Nephron (organoid): ENCODE measurements around the gene MCCC2.
"Not testable (repeated sequence)": the region's sequence is repeated elsewhere in the genome, so short reads cannot be mapped to it uniquely, and the experiment has no call there.

Experiments used
- H3K27ac Mint-ChIP-seq, 3 experiments: 2 replicates each; pipeline ENCODE4 v1.8.0; 2020; ENCODE audit warnings: mixed read lengths in 3 of 3, mild to moderate bottlenecking in 2 of 3, moderate library complexity in 1 of 3
- H3K27me3 Mint-ChIP-seq: 2 replicates; pipeline ENCODE4 v1.8.0; 2021; ENCODE audit warnings: low read depth, mild to moderate bottlenecking, moderate library complexity, mixed read lengths
- H3K36me3 Mint-ChIP-seq: 2 replicates; pipeline ENCODE4 v1.8.0; 2020; ENCODE audit warnings: low read depth, mixed read lengths
- H3K4me1 Mint-ChIP-seq: 2 replicates; pipeline ENCODE4 v1.8.0; 2020; ENCODE audit warnings: mixed read lengths
- H3K4me3 Mint-ChIP-seq, 3 experiments: 2 replicates each; pipeline ENCODE4 v1.8.0; 2020; ENCODE audit warnings: mild to moderate bottlenecking in 3 of 3, mixed read lengths in 3 of 3, moderate library complexity in 2 of 3
- H3K9me3 Mint-ChIP-seq: 2 replicates; pipeline ENCODE4 v1.8.0; 2020; ENCODE audit warnings: mixed read lengths
- TF ChIP-seq, protein P1 (sequence below), 3 experiments: fragments of 200-600 bp; sonication (generic); IDR thresholded peaks; one replicate each; pipeline ENCODE4 v1.5.0; 2021; ENCODE audit warnings: antibody characterized with exemption in 3 of 3; ENCODE audit not compliant: unreplicated experiment in 3 of 3

The MCCC2 gene

DNA sequence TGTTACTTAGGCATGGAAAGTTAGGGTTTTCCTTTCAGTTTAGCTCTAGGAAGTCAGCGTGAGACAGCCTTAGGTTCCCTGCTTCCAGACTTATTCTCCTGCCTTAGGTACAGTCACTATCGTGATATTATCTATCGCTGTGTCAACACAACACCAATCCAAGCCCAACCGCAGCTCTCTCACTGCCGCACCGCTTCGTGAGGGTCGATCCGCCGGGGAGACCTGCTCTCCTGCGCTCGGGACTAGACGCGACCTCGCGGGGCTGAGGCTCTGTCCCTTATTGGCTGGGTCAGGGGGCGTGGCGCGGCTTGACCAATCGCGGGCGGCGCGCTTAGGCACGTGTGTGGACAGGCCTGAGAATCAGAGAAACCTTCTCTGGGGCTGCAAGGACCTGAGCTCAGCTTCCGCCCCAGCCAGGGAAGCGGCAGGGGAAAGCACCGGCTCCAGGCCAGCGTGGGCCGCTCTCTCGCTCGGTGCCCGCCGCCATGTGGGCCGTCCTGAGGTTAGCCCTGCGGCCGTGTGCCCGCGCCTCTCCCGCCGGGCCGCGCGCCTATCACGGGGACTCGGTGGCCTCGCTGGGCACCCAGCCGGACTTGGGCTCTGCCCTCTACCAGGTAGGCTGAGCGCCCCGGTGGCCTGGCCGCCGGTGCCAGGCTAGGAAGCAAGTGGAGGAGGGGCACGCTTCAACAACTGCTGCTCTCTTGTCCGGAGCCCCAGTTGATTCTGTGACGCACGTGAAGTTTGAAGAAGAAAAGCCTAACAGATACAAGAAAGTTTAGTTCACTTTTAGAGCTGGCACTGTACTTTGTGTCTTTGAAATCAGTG lies at the start of gene MCCC2:
MCCC2 (plus strand) TSS at position 400 of the 825 bp plus-strand sequence; CDS start at position 486, 86 bp downstream.
- Mint-ChIP-seq H3K4me1 (peaks cover 14% of the 10 kb centered on the region), H3K9me3 (no peaks in the 10 kb centered on the region), H3K27ac (peak within 1 kb of the TSS; percentile 76 to 93 (median 89))

DNA sequence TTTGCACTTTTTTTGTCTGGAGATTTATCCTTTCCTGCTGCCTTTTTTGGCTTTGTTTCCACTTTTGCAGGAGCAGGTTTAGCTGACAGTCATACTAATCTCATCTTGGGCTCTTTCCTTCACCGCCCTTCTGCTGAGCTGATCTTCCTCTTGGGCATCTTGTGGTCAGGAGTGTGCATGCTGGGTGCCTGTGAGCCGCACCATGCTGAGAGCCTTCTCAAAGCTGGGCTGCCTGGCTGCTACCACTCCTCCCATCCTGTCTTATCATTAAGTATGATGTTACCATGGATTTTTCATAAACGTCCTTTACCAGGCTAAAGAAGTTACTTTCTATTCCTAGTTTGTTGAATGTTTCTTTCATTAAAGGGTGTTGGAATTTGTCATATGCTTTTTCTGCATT lies 49.5 kb upstream of the MCCC2 start:
- no peak overlapping the region for H3K4me3 Mint-ChIP-seq

More for the DNA sequence above, at the start of gene MCCC2:
- peaks cover 4% of the 10 kb centered on the region for H3K36me3 Mint-ChIP-seq
- no peaks in the 10 kb centered on the region for H3K27me3 Mint-ChIP-seq
- H3K4me3 Mint-ChIP-seq: peak within 1 kb of the TSS; percentile 89 to 95 (median 92)
- TF ChIP-seq, protein P1, sequence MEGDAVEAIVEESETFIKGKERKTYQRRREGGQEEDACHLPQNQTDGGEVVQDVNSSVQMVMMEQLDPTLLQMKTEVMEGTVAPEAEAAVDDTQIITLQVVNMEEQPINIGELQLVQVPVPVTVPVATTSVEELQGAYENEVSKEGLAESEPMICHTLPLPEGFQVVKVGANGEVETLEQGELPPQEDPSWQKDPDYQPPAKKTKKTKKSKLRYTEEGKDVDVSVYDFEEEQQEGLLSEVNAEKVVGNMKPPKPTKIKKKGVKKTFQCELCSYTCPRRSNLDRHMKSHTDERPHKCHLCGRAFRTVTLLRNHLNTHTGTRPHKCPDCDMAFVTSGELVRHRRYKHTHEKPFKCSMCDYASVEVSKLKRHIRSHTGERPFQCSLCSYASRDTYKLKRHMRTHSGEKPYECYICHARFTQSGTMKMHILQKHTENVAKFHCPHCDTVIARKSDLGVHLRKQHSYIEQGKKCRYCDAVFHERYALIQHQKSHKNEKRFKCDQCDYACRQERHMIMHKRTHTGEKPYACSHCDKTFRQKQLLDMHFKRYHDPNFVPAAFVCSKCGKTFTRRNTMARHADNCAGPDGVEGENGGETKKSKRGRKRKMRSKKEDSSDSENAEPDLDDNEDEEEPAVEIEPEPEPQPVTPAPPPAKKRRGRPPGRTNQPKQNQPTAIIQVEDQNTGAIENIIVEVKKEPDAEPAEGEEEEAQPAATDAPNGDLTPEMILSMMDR (IDR thresholded peaks at IDR 0.05; ENCODE audit: unreplicated experiment in 3 of 3): no peak

DNA sequence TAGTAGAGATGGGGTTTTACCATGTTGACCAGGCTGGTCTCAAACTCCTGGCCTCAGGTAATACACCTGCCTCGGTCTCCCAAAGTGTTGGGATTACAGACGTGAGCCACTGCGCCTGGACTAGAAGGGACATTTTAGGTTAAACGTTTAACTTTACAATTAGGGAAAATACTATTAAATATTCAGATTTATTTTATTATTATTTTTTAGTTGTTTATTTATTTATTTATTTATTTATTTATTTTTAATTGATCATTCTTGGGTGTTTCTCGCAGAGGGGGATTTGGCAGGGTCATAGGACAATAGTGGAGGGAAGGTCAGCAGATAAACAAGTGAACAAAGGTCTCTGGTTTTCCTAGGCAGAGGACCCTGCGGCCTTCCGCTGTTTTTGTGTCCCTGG lies 36.3 kb upstream of the MCCC2 start:
- H3K9me3 Mint-ChIP-seq, H3K4me3 Mint-ChIP-seq, H3K4me1 Mint-ChIP-seq, H3K27me3 Mint-ChIP-seq, H3K27ac Mint-ChIP-seq: not testable (repeated sequence)
- peaks cover 90% of the 10 kb centered on the region for H3K36me3 Mint-ChIP-seq

More for the DNA sequence above, 49.5 kb upstream of the MCCC2 start:
- H3K27me3 Mint-ChIP-seq: no peaks in the 10 kb centered on the region
- TF ChIP-seq, protein P1 (IDR thresholded peaks at IDR 0.05; ENCODE audit: unreplicated experiment in 3 of 3): no peak
- H3K27ac Mint-ChIP-seq: peak overlapping the region in 2 of 3 experiments; percentile 2 to 35
- H3K36me3 Mint-ChIP-seq: peaks cover 77% of the 10 kb centered on the region
- no peaks in the 10 kb centered on the region for H3K9me3 Mint-ChIP-seq
- H3K4me1 Mint-ChIP-seq: no peaks in the 10 kb centered on the region

DNA sequence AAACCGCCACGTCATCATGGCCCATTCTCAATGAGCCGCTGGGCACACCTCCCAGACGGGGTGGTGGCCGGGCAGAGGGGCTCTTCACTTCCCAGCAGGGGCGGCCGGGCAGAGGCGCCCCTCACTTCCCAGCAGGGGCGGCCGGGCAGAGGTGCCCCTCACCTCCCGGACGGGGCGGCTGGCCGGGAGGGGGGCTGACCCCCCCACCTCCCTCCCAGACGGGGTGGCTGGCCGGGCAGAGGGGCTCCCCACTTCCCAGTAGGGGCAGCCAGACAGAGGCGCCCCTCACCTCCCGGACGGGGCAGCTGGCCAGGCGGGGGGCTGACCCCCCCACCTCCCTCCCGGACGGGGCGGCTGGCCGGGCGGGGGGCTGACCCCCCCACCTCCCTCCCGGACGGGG lies 35.6 kb upstream of the MCCC2 start:
- H3K27ac Mint-ChIP-seq, H3K4me3 Mint-ChIP-seq, H3K9me3 Mint-ChIP-seq, H3K4me1 Mint-ChIP-seq, H3K27me3 Mint-ChIP-seq: not testable (repeated sequence)
- H3K36me3 Mint-ChIP-seq: peaks cover 92% of the 10 kb centered on the region

DNA sequence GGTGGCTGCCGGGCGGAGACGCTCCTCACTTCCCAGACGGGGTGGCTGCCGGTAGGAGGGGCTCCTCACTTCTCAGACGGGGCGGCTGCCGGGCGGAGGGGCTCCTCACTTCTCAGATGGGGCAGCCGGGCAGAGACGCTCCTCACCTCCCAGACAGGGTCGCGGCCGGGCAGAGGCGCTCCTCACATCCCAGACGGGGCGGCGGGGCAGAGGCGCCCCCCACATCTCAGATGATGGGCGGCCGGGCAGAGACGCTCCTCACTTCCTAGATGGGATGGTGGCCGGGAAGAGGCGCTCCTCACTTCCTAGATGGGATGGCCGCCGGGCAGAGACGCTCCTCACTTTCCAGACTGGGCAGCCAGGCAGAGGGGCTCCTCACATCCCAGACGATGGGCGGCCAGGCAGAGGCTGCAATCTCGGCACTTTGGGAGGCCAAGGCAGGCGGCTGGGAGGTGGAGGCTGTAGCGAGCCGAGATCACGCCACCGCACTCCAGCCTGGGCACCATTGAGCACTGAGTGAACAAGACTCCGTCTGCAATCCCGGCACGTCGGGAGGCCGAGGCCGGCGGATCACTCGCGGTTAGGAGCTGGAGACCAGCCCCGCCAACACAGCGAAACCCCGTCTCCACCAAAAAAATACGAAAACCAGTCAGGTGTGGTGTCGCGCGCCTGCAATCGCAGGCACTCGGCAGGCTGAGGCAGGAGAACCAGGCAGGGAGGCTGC lies 35.0 kb upstream of the MCCC2 start:
- not testable (repeated sequence) for H3K27me3 Mint-ChIP-seq, H3K4me3 Mint-ChIP-seq, H3K9me3 Mint-ChIP-seq, H3K4me1 Mint-ChIP-seq, H3K27ac Mint-ChIP-seq
- peaks cover 89% of the 10 kb centered on the region for H3K36me3 Mint-ChIP-seq

DNA sequence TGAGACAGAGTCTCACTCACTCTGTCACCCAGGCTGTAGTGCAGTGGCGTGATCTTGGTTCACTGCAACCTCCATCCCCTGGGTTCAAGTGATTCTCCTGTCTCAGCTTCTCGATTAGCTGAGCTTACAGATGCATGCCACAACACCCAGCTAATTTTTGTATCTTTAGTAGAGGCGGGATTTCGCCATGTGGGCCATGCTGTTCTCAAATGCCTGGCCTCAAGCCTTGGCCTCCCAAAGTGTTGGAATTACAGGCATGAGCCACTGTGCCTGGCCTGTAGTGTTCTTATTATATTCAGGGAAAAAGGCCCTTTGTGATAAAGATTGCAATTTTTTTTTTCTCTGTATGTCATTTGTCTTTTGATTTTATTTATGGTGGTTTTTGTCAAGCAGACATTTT lies 24.0 kb upstream of the MCCC2 start:
- Mint-ChIP-seq H3K4me1 (no peaks in the 10 kb centered on the region), H3K27me3 (no peaks in the 10 kb centered on the region), H3K27ac (no peak overlapping the region), H3K36me3 (peaks cover 38% of the 10 kb centered on the region), H3K4me3 (no peak overlapping the region), H3K9me3 (no peaks in the 10 kb centered on the region)
- TF ChIP-seq, protein P1 (IDR thresholded peaks at IDR 0.05; ENCODE audit: unreplicated experiment in 3 of 3): no peak

DNA sequence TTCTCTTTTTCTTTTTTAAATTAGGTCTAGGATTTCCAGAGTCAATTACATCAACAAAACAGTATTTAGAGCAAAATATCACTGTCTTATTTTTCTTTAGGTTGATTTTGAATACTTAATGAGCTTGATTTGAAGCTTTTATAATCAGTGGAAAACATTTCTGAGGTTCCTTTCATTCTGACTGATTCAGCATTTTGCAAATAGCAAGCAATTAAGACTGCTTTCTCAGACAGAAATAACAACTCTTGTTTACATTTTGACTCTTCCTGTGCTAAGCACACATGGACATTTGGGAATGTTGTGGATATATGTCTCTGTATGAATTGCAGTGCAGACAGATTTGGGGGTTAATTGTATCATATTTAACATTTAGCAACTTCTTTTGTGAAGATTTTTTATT lies 22.2 kb upstream of the MCCC2 start:
- Mint-ChIP-seq H3K27me3 (no peaks in the 10 kb centered on the region), H3K4me1 (no peaks in the 10 kb centered on the region), H3K9me3 (no peaks in the 10 kb centered on the region), H3K27ac (peak overlapping the region; percentile 17 to 95 (median 59)), H3K4me3 (peak overlapping the region in 1 of 3 experiments; percentile 22), H3K36me3 (peaks cover 39% of the 10 kb centered on the region)
- TF ChIP-seq, protein P1 (IDR thresholded peaks at IDR 0.05; ENCODE audit: unreplicated experiment in 3 of 3): no peak
